Sigmoid colon (tissue), 4 donors: ENCODE data around the gene PEX16.

Experiments used
- CTCF ChIP-seq, 4 experiments: fragments of 450-650 bp in 3 of 4; fragments of 200-600 bp in 1 of 4; IDR thresholded peaks; one replicate each; pipeline ENCODE4 v1.5.1; 2016 to 2019; ENCODE audit warnings: antibody characterized with exemption in 4 of 4, mild to moderate bottlenecking in 3 of 4, moderate library complexity in 2 of 4
- EP300 ChIP-seq, 4 donors: sonication (generic); formaldehyde crosslinking; IDR thresholded peaks; one replicate each; pipeline ENCODE4 v1.6.1; 2017; ENCODE audit warnings: antibody characterized with exemption in 4 of 4
- POLR2A ChIP-seq, 2 donors: fragments of 450-650 bp; IDR thresholded peaks; one replicate each; pipeline ENCODE4 v1.6.1; 2016; ENCODE audit warnings: antibody characterized with exemption in 2 of 2, mild to moderate bottlenecking in 2 of 2, moderate library complexity in 2 of 2
- POLR2AphosphoS5 ChIP-seq, 4 donors: sonication (generic); formaldehyde crosslinking; IDR thresholded peaks; one replicate each; pipeline ENCODE4 v1.6.1; 2017; ENCODE audit warnings: antibody characterized with exemption in 4 of 4

- TF ChIP-seq CTCF (IDR thresholded peaks at IDR 0.05) (no peak), POLR2AphosphoS5 (IDR thresholded peaks at IDR 0.05) (no peak), EP300 (IDR thresholded peaks at IDR 0.05) (no peak), POLR2A (IDR thresholded peaks at IDR 0.05) (no peak)
These were observed 18.6 kb downstream of the PEX16 start for GRCh38 chr11:45899086-45899447.
